H1 (cell line): ENCODE measurements around the gene CRX. TPM values are rescaled to one million over a fixed set of nuclear protein-coding genes. Genes with fewer than 3 reads are reported as not detected.
A peak's percentile ranks its signal among the peaks of the same experiment; 100 is the strongest.

ENCODE experiments used
- CTCF ChIA-PET: fragments of 300-600 bp; sonication (Branson Sonifier 250); formaldehyde crosslinking; loops from one replicate; lab custom pipeline; 2021; ENCODE audit not compliant: partially characterized antibody; lab: Charles Lee
- POLR2A ChIA-PET: fragments of 300-600 bp; sonication (Branson Sonifier 250); formaldehyde crosslinking; loops from one replicate; lab custom pipeline; 2021; ENCODE audit warnings: inconsistent platforms; ENCODE audit not compliant: partially characterized antibody; lab: Charles Lee
- DNase-seq, 2 experiments: peaks; one replicate each; pipeline versions ENCODE4 v3.0.0 to v3.0.0-alpha.2; 2010 to 2022; ENCODE audit warnings: low spot score in 2 of 2, low read depth in 1 of 2, mixed read lengths in 1 of 2
- FAIRE-seq: peaks from 2 replicates; lab custom pipeline; 2011; peaks lifted over from hg19 to GRCh38; lab: Jason Lieb, UNC
- H2AFZ ChIP-seq: 2 replicates; pipeline ENCODE4 v1.8.1; 2012; ENCODE audit warnings: low read length, inconsistent platforms
- H2AK5ac ChIP-seq: 2 replicates; pipeline ENCODE4 v1.6.1; 2013; ENCODE audit warnings: low read depth, low read length
- H2BK120ac ChIP-seq: replicated peaks from 2 replicates; pipeline ENCODE3; 2013; ENCODE audit warnings: low read depth, low read length, inconsistent platforms
- H2BK12ac ChIP-seq: 2 replicates; pipeline ENCODE4 v1.6.1; 2013; ENCODE audit warnings: low read depth, low read length
- H2BK15ac ChIP-seq: 2 replicates; pipeline ENCODE4 v1.6.1; 2013; ENCODE audit warnings: low read length
- H2BK20ac ChIP-seq: 2 replicates; pipeline ENCODE4 v1.6.1; 2013; ENCODE audit warnings: low read length
- H2BK5ac ChIP-seq: 2 replicates; pipeline ENCODE4 v1.6.1; 2013; ENCODE audit warnings: low read depth, low read length
- H3K14ac ChIP-seq: 2 replicates; pipeline ENCODE4 v1.6.1; 2013; ENCODE audit warnings: inconsistent platforms; ENCODE audit not compliant: insufficient read length
- H3K18ac ChIP-seq: 2 replicates; pipeline ENCODE4 v1.6.1; 2013; ENCODE audit warnings: low read length; ENCODE audit errors: extremely low read depth
- H3K23ac ChIP-seq: 2 replicates; pipeline ENCODE4 v1.6.1; 2013; ENCODE audit warnings: inconsistent platforms; ENCODE audit not compliant: insufficient read length
- H3K23me2 ChIP-seq: 2 replicates; pipeline ENCODE4 v1.6.1; 2013; ENCODE audit warnings: low read depth, low read length
- H3K27ac ChIP-seq: 2 replicates; pipeline ENCODE4 v1.6.1; 2011; ENCODE audit warnings: low read depth, low read length, inconsistent platforms
- H3K27me3 ChIP-seq, 4 experiments: replicated peaks in 1 of 4; 1 replicate in 1 of 4; 2 replicates in 3 of 4; pipeline versions ENCODE4 v1.6.1 to v1.8.1; 2011 to 2013; ENCODE audit warnings: low read length in 3 of 4, mild to moderate bottlenecking in 3 of 4, inconsistent platforms in 2 of 4, mixed read lengths in 2 of 4, moderate library complexity in 1 of 4; ENCODE audit not compliant: control insufficient read depth in 3 of 4, insufficient read depth in 3 of 4; ENCODE audit errors: extremely low read depth in 1 of 4
- H3K36me3 ChIP-seq, 4 experiments: 2 replicates each; pipeline versions ENCODE4 v1.6.1 to v1.8.1; 2011 to 2013; ENCODE audit warnings: mild to moderate bottlenecking in 4 of 4, low read length in 3 of 4, moderate library complexity in 2 of 4, control low read depth in 1 of 4, inconsistent platforms in 1 of 4; ENCODE audit not compliant: insufficient read depth in 4 of 4, control insufficient read depth in 2 of 4
- H3K4ac ChIP-seq: replicated peaks from 2 replicates; pipeline ENCODE3; 2013; ENCODE audit warnings: low read length, low read depth, mixed read lengths, inconsistent platforms; ENCODE audit not compliant: insufficient read length
- H3K4me1 ChIP-seq, 4 experiments: replicated peaks in 1 of 4; 1 replicate in 1 of 4; 2 replicates in 3 of 4; pipeline versions ENCODE4 v1.6.1 to v1.8.1; 2011 to 2013; ENCODE audit warnings: low read length in 3 of 4, inconsistent platforms in 2 of 4, mixed read lengths in 1 of 4; ENCODE audit not compliant: insufficient read depth in 4 of 4, control insufficient read depth in 3 of 4
- H3K4me2 ChIP-seq, 2 experiments: 2 replicates each; pipeline versions ENCODE4 v1.6.1 to v1.8.1; 2011 to 2013; ENCODE audit warnings: low read depth in 2 of 2, low read length in 2 of 2, control low read depth in 1 of 2, inconsistent platforms in 1 of 2, mild to moderate bottlenecking in 1 of 2; ENCODE audit not compliant: insufficient read depth in 1 of 2
- H3K4me3 ChIP-seq, 4 experiments: fragments of 200-600, 300-600 bp in 1 of 4; sonication (generic), shearing (Covaris generic), sonication (Bioruptor Twin) in 1 of 4; 2 replicates each; pipeline versions ENCODE4 v1.5.1 to v1.8.1; 2011 to 2016; ENCODE audit warnings: low read length in 4 of 4, low read depth in 3 of 4, control low read depth in 2 of 4, inconsistent platforms in 2 of 4, mild to moderate bottlenecking in 2 of 4, mixed read lengths in 1 of 4, moderate library complexity in 1 of 4; ENCODE audit not compliant: insufficient read depth in 2 of 4; ENCODE audit errors: extremely low read depth in 1 of 4
- H3K56ac ChIP-seq: replicated peaks from 2 replicates; pipeline ENCODE3; 2013; ENCODE audit warnings: low read depth, mild to moderate bottlenecking, mixed read lengths, low read length, inconsistent platforms; ENCODE audit not compliant: insufficient read length
- H3K79me1 ChIP-seq: 2 replicates; pipeline ENCODE4 v1.6.1; 2013; ENCODE audit warnings: low read depth, low read length, control low read depth
- H3K79me2 ChIP-seq, 2 experiments: 2 replicates each; pipeline versions ENCODE4 v1.6.1 to v1.8.1; 2012 to 2013; ENCODE audit warnings: low read length in 2 of 2, mild to moderate bottlenecking in 2 of 2, inconsistent platforms in 1 of 2; ENCODE audit not compliant: insufficient read depth in 2 of 2, control insufficient read depth in 1 of 2
- H3K9ac ChIP-seq, 4 experiments: replicated peaks in 1 of 4; 1 replicate in 1 of 4; 2 replicates in 3 of 4; pipeline versions ENCODE4 v1.6.1 to v1.8.1; 2011 to 2013; ENCODE audit warnings: low read depth in 3 of 4, low read length in 3 of 4, control low read depth in 2 of 4, mild to moderate bottlenecking in 2 of 4, moderate library complexity in 2 of 4, inconsistent platforms in 1 of 4; ENCODE audit errors: extremely low read depth in 1 of 4
- H3K9me3 ChIP-seq, 2 experiments: 2 replicates each; pipeline versions ENCODE4 v1.6.1 to v1.8.1; 2012 to 2013; ENCODE audit warnings: mild to moderate bottlenecking in 2 of 2, moderate library complexity in 2 of 2, control low read depth in 1 of 2, inconsistent platforms in 1 of 2, low read depth in 1 of 2, low read length in 1 of 2, mixed read lengths in 1 of 2; ENCODE audit not compliant: insufficient read depth in 2 of 2
- H4K20me1 ChIP-seq, 2 experiments: replicated peaks in 1 of 2; 2 replicates each; pipeline versions ENCODE3 to v1.8.1; 2011 to 2013; ENCODE audit warnings: inconsistent platforms in 2 of 2, low read length in 2 of 2, mild to moderate bottlenecking in 1 of 2; ENCODE audit not compliant: insufficient read depth in 2 of 2, control insufficient read depth in 1 of 2
- H4K5ac ChIP-seq: 2 replicates; pipeline ENCODE4 v1.6.1; 2013; ENCODE audit warnings: low read length, low read depth, mixed read lengths, inconsistent platforms; ENCODE audit not compliant: insufficient read length
- H4K8ac ChIP-seq: 2 replicates; pipeline ENCODE4 v1.8.0; 2013; ENCODE audit warnings: mild to moderate bottlenecking, moderate library complexity, low read length, inconsistent platforms; ENCODE audit not compliant: insufficient read depth; ENCODE audit errors: extremely low read depth
- H4K91ac ChIP-seq: replicated peaks from 2 replicates; pipeline ENCODE3; 2013; ENCODE audit warnings: low read length, mixed read lengths, inconsistent platforms; ENCODE audit not compliant: insufficient read length
- BACH1 ChIP-seq: IDR thresholded peaks from 2 replicates; pipeline ENCODE4 v1.6.1; 2012; ENCODE audit warnings: low read length, improper control_type of control experiment
- BRCA1 ChIP-seq: IDR thresholded peaks from 2 replicates; pipeline ENCODE4 v1.6.1; 2012; ENCODE audit warnings: low read depth, low read length, improper control_type of control experiment
- CHD1 ChIP-seq: IDR thresholded peaks from 2 replicates; pipeline ENCODE4 v1.6.1; 2012; ENCODE audit warnings: low read depth, low read length, improper control_type of control experiment
- EGR1 ChIP-seq: IDR thresholded peaks from 2 replicates; pipeline ENCODE4 v1.6.1; 2011; ENCODE audit warnings: low read depth, low read length, borderline replicate concordance
- HDAC6 ChIP-seq: IDR thresholded peaks from one replicate; pipeline ENCODE4 v1.7.1; 2012; ENCODE audit warnings: low read depth, mild to moderate bottlenecking, inconsistent platforms, low read length, moderate library complexity
- PHF8 ChIP-seq: fragments of 200-600 bp; sonication (generic); conservative IDR thresholded peaks from 2 replicates; pipeline ENCODE4 v1.7.1; 2012; ENCODE audit warnings: low read depth, mild to moderate bottlenecking, inconsistent platforms, low read length, moderate library complexity
- POLR2A ChIP-seq, 2 experiments: IDR thresholded peaks; 1 replicate in 1 of 2; 2 replicates in 1 of 2; pipeline ENCODE4 v1.6.1; 2011; ENCODE audit warnings: low read depth in 2 of 2, low read length in 2 of 2, mild to moderate bottlenecking in 2 of 2; ENCODE audit errors: control extremely low read depth in 1 of 2
- POLR2AphosphoS5 ChIP-seq: IDR thresholded peaks from 2 replicates; pipeline ENCODE4 v1.6.1; 2011; ENCODE audit warnings: low read depth, low read length
- RBBP5 ChIP-seq: IDR thresholded peaks from 2 replicates; pipeline ENCODE4 v1.7.1; 2012; ENCODE audit warnings: low read depth, mild to moderate bottlenecking, inconsistent platforms, low read length, moderate library complexity, borderline replicate concordance
- RNF2 ChIP-seq: fragments of 200-900, 300-1000 bp; sonication (generic); IDR thresholded peaks from 2 replicates; pipeline ENCODE4 v1.7.1; 2016; ENCODE audit warnings: borderline replicate concordance, low read depth, mild to moderate bottlenecking, antibody characterized with exemption, low read length; ENCODE audit not compliant: poor library complexity, severe bottlenecking; ENCODE audit errors: missing control alignments
- RXRA ChIP-seq: IDR thresholded peaks from 2 replicates; pipeline ENCODE4 v1.6.1; 2011; ENCODE audit warnings: low read depth, mild to moderate bottlenecking, low read length, moderate library complexity; ENCODE audit not compliant: insufficient read depth
- SIRT6 ChIP-seq: IDR thresholded peaks from one replicate; pipeline ENCODE4 v1.7.1; 2012; ENCODE audit warnings: low read length, inconsistent platforms
- SIX5 ChIP-seq: IDR thresholded peaks from 2 replicates; pipeline ENCODE4 v1.6.1; 2011; ENCODE audit warnings: mild to moderate bottlenecking, low read depth, low read length
- SP2 ChIP-seq: IDR thresholded peaks from 2 replicates; pipeline ENCODE4 v1.6.1; 2012; ENCODE audit warnings: mild to moderate bottlenecking, low read length, inconsistent platforms
- WGBS, 2 experiments: shearing (Covaris generic) in 1 of 2; methylation state at CpG; one replicate each; pipeline versions ENCODE4 v1.1.6 to v1.1.7; 2013 to 2015; ENCODE audit warnings: low lambda C conversion rate in 2 of 2, mixed read lengths in 2 of 2, inconsistent platforms in 1 of 2, low coverage in 1 of 2, missing lambda C conversion rate in 1 of 2; ENCODE audit not compliant: insufficient replicate concordance in 2 of 2, insufficient coverage in 1 of 2, insufficient read length in 1 of 2; ENCODE audit errors: extremely low coverage in 1 of 2, missing lambda C conversion rate in 1 of 2; 5-methylcytosine and 5-hydroxymethylcytosine counted together
- polyA plus RNA-seq, 7 experiments: library from polyadenylated mRNA; depleted of rRNA in 3 of 7; stranded (reverse) in 5 of 7; unstranded in 2 of 7; fragments of >200 nt in 5 of 7; fragments of 200-250 nt in 2 of 7; gene quantifications; 1 replicate in 5 of 7; 2 replicates in 1 of 7; 4 replicates in 1 of 7; pipeline versions ENCODE4 v1.2.1 to v1.2.3, GENCODE V29; 2011 to 2013; ENCODE audit warnings: missing spikeins in 2 of 7, mixed read lengths in 2 of 7
- total RNA-seq: library from RNA; stranded (reverse); fragmentation: NEBNext Ultra II Directional; extraction: Animal tissue kit (Norgen Biotek cat#: 25700); gene quantifications from 2 replicates; pipeline ENCODE4 v1.2.1, GENCODE V29; 2021

Gene CRX
- total and polyA plus RNA-seq, 2 of the 8 experiments (the other 6 are each of a cell fraction or from before 2014, with no cell fraction given) = 0.08 TPM; not detected in 1

DNA sequence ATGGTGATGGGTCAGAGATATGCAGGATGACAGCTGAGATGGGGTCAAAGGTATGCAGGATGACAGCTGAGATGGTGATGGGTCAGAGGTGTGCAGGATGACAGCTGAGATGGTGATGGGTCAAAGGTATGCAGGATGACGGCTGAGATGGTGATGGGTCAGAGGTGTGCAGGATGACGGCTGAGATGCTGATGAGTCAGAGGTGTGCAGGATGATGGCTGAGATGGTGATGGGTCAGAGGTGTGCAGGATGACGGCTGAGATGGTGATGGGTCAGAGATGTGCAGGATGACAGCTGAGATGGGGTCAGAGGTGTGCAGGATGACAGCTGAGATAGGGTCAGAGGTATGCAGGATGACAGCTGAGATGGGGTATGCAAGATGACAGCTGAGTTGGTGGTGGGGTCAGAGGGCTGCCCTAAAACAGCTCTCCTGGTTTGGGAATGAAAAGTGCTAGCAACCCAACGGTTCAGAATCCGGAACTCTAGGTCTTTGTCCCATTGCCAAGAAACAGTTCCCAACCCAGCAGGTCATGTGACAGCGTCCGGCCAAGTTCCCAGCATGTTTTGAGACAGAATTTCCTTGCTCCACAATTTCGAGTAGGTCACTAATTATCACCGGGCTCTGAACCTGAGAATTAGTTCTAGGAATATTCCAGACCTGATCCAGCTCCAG is 40.0 kb upstream of the CRX start:
- H3K79me2 ChIP-seq = peaks cover 13 to 25% of the 10 kb centered on the region in 2 experiments
- no peak overlapping the region for H3K18ac ChIP-seq
- peak overlapping the region in 1 of 4 experiments; percentile 21; a peak in 1 of 7 replicates for H3K9ac ChIP-seq
- peaks cover 0 to 6% (median 2%) of the 10 kb centered on the region in 4 experiments; a peak in 4 of 7 replicates for H3K4me1 ChIP-seq
- H2BK120ac ChIP-seq = no peak overlapping the region
- H4K91ac ChIP-seq = no peak overlapping the region
- DNase-seq (no peak), FAIRE-seq (no peak)
- H4K20me1 ChIP-seq = peaks cover 8 to 25% of the 10 kb centered on the region in 2 experiments
- H2BK12ac ChIP-seq = no peak overlapping the region
- no peak overlapping the region for H2AK5ac ChIP-seq
- ChIA-PET POLR2A (interaction anchor here (0.6 to 1.2 kb wide), 7 partner anchors 18 to 65 kb away, joined by 3 to 5 read pairs (median 3); partner anchors contain the start of gene NOP53), CTCF (interaction anchor here (1.0 to 3.4 kb wide), 3 partner anchors 16 to 69 kb away, joined by 3 to 32 read pairs (median 4); no protein-coding TSS in a partner anchor)
- H2BK5ac ChIP-seq = no peak overlapping the region
- no peak overlapping the region for H3K56ac ChIP-seq
- no peak overlapping the region for H3K4me2 ChIP-seq
- no peak overlapping the region for H3K4ac ChIP-seq
- no peak overlapping the region for H2BK20ac ChIP-seq
- peaks cover 21 to 45% (median 37%) of the 10 kb centered on the region in 4 experiments for H3K36me3 ChIP-seq
- no peak overlapping the region for H3K27ac ChIP-seq
- H3K4me3 ChIP-seq = no peak overlapping the region
- H3K9me3 ChIP-seq = no peaks in the 10 kb centered on the region
- H2BK15ac ChIP-seq = no peak overlapping the region
- 92% methylated on average over 9 of the region's 9 CpGs; no CpG with 5 or more reads in 1 of the 2 experiments for WGBS, 2 experiments
- H4K8ac ChIP-seq = no peak overlapping the region
- peaks cover 8% of the 10 kb centered on the region for H3K23me2 ChIP-seq
- H3K14ac ChIP-seq = no peak overlapping the region
- H3K27me3 ChIP-seq = no peaks in the 10 kb centered on the region
- no peak overlapping the region for H2AFZ ChIP-seq
- no peak overlapping the region for H3K23ac ChIP-seq
- no peak overlapping the region for H4K5ac ChIP-seq
- peaks cover 7% of the 10 kb centered on the region for H3K79me1 ChIP-seq
- no peak for TF ChIP-seq POLR2AphosphoS5
- TF ChIP-seq RBBP5 = no peak
- no peak for TF ChIP-seq POLR2A (IDR thresholded peaks at IDR 0.05; ENCODE audit: control extremely low read depth in 1 of 2, low read depth in 2 of 2, low read length in 2 of 2)
- TF ChIP-seq EGR1 = no peak
- TF ChIP-seq CHD1 = no peak
- no peak for TF ChIP-seq BACH1
- TF ChIP-seq RNF2 = no peak
- no peak for TF ChIP-seq BRCA1
- TF ChIP-seq SP2 = no peak
- no peak for TF ChIP-seq SIRT6
- TF ChIP-seq SIX5 = no peak
- no peak for TF ChIP-seq PHF8
- no peak for TF ChIP-seq HDAC6
- TF ChIP-seq RXRA = no peak
